Activated gamma-delta T cell treated with Interleukin-2 at 50 U/mL for 16 hours (primary cell): Measurements from ENCODE around the gene KRT84.
"Not testable (repeated sequence)": the region's sequence is repeated elsewhere in the genome, so short reads cannot be mapped to it uniquely, and the experiment has no call there.

Source experiments
- DNase-seq: peaks from one replicate; pipeline ENCODE4 v3.0.0-alpha.2; 2020

The KRT84 gene

DNA sequence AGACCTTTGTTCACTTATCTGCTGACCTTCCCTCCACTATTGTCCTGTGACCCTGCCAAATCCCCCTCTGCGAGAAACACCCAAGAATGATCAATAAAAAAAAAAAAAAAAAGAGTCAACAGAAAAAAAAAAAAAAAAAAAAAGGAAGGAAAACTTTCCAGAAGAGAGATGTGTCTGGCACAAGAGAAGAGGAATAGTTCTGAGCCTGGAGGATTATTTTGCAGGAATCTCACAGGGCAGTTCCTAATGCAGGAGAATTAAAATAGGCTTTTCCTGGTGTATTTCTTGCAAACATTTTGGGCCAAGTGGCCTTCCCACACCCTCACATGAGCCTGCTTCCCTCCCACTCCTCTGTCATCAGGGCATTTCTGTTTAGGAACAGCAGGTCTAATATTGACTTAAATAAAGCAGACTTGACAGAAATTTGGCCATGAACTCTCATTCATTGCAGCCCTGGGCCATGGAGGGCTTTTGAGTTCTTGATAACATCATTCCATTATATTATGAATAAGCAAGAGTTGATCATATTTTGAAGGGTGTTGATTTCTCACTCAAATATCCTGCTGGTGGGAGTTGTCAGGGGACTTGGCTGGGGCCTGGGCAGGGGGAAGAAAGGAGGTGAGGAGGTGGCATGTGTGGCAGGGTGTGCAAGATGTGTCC is 25.3 kb upstream of the KRT84 start:
- DNase-seq: not testable (repeated sequence)

DNA sequence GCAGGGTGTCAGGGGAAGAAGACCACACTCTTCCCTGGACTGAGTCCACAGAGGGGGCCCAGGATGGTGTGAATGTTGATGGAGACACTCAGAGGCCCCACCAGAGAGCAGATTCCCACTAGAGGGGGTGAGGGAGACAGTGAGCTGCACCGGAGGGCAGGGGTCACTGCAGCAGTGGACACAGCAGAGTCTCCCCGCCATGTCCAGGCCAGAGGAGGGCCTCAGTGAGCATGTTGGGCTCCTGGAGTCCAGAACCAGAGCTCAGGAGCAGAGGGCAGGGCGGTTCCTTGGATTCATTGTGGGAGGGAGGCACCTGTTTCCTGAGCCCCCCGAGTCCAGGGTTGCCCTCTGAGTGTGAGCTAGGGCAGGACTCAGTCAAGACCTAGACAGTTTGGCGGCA is 22.5 kb upstream of the KRT84 start:
- no peak for DNase-seq

DNA sequence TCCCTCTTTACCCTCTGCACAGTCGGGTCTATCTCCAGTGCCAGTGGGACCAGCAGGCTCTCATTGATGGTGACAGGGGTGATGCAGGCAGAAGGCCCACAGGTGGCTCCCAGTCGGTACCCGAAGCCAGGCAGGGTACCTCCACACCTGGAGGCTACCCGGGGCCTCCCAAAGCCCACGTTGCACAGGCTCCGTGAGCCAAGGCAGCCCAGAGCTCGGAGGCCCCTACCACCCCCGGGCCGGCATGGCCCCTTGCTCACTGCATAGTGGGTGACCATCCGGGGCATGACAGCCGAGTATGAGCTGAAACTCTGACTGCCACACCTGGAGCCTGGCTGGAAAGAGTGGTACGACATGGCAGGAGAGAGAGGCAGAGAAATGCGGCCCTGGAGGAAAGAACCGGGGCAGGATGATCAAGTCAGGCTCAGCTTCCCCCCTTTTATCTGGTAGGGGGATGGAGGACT is 20.5 kb upstream of the KRT84 start, which contains the start of gene KRT82:
Gene KRT82 (minus strand): TSS at position 414 of the 464 bp plus-strand sequence. CDS start 58 bp downstream, at position 356.
- no peak for DNase-seq

DNA sequence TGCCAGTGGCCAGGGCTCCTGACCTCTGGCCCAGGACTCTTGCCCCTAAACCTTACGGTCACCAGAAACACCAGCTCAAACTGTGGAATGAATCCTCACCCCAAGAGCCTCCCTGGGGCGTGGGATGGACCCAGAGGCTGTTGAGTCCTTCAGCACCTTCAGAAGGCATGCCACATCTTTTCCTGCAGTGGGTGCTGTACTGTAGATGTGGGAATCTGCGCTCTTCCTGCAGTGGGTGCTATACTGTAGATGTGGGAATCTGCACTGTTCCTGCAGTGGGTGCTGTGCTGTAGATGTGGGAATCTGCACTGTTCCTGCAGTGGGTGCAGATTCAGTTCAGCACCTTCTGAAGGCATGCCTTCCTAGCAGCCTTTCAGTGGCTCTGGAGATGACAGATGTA is 19.5 kb upstream of the KRT84 start:
- DNase-seq: no peak

DNA sequence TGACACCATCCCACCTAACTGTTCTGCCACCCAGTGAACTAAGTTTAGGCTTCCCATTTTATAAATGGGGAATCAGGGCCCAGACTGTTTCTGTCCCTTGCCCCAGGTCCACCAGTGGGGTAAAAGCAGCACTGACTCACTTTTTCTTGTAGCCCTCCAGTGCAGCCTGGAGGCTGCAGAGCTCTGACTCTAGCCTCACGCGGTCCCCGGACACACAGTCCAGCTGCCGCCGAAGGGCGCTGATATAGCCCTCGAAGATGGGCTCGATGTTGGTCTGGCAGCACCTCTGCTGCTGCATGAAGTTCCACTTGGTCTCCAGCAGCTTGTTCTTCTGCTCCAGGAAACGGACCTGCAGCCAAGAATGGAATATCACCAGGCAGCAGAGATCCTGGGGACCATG is 18.1 kb upstream of the KRT84 start:
- DNase-seq: no peak

DNA sequence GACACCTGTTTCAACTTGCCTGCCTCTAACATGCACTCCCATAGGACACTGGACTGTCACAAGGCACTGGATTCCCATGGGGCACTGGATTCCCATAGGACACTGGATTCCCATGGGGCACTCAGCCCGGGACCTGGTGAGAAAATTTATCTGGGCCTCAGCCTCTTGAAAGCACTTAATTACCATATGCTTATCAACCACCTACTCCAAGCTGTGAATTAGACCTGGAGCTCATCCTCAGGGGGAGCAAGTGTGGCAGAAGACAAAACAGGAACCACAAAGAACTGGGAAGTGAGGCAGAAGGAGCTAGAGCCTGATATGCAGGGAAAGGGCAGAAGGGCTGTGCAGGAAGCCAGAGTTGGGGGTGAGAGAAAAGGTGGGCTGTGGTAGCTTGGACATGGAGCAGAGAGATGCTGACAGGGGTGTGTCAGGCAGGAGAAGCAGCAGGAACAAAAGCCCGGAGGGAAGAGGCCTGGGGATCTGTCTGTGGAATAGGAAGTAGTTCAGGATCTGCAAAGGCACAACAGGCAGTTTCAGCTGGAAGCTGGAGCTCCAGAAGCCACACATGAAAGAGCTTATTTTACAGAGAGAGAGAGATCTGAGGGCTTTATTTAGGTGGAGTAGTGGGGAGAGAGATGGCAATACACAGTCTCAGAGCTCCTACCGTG is 17.6 kb upstream of the KRT84 start:
- DNase-seq: no peak

DNA sequence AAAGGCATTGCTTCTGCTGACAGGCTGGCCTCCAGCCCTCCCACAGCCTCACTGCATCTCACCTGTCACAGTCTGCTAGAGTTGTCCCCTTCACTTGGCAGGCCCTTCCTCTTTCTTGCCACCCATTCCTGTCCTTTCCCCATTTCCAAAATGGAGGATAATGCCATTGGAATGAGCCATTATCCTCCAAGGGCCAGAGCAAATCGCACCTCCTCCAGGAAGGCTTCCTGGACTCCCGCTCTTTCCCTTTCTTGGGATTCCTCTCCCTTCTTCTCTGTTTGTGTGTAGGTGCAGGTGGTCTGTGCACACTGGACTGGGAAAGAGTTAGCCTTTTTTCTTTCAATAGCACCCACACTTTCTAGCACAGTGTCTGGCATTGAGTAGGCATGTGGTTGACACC is 16.9 kb upstream of the KRT84 start:
- DNase-seq: no peak

DNA sequence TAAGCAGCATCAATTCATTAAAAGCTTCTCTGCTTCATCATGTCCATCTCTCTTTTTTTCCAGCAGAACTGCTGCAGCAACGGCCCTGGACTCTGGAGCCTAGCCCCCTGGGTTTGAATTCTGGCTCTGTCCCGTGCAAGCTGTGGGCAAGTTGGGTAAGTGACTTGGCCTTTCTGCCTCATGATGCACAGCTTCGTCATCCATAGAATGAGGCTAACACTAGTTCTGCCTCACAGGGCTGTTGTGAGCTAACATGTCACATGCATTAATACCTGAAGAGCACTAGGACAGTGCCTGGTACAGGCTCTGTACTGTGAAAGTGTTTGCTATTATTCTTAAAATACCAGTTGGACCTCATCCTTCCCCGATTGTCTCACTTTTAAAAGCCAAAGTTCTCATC is 16.5 kb upstream of the KRT84 start:
- DNase-seq: no peak

DNA sequence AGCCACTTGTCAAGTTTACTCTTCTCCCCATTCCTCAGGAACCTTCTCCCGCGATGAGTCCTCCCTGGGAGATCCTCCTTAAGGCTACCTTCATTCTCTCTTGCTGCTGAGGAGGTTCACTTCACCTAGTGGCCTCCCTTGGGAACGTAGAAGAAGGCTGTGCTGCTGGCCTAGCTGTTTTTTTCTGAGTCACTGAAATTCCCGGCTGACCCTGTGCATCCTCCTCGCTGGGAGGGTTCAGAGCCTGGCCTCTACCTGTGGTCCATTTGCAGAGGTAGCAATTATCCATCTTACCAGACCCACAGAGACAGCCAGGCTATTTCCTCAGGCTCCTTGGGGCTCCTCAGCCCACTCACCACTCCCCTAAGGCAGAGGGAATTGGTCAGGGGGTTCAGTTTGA is 16.1 kb upstream of the KRT84 start:
- no peak for DNase-seq

DNA sequence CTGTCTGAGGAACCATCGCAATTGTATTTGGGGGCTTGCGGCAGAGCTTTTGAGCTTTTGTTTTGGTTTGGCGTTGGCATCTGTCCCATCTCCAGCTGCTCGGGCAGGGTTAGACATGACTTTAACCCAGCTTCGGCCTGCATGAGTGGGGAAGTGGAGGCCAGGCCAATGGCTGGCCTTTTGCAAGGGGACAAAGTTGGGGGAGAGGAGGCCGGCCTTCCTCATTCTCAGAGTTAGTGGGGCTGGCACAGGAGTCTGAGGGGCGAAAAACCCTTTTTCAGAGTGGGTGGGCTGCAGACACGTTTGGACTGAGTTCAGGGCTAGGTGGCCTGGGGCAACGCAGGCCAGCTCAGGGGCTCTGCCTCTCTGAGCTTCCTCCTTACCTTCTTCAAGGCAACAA is 15.5 kb upstream of the KRT84 start:
- no peak for DNase-seq

DNA sequence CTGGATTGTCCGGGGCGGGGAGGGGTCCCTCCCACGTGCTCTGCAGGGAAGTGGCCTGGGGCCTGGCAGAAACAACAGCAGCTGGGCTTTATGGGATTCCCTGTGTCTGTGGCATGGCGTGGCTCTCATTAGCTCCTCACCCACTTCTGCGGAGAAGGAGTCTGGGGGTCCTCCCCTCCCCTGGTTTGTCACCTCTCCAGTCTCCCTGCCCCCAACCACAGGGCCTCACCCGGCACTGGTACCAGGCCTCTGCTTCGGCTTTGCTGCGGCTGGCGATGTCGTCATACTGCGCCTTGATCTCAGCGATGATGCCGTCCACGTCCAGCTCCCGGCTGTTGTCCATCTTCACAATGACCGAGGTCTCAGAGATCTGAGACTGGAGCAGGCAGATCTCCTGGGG is 14.3 kb upstream of the KRT84 start:
- DNase-seq: no peak

DNA sequence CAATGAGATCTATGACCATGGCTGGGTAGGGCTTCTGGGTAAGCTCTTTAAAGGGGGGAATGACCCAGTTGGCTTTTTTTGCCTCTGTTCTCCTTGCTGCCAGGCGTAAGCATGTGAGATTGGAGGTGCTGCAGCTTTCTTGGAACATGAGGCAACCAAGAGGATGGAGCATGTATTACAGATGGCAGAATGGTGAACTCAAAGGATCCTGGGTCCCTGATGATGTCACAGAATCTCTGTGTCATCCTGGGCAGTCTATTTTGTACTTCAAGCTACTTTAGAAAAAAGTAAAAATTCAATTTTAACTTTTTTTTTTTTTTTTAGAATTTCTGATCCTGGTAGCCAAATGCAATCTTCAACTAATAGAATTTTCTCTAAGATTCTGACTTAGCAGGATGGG is 12.7 kb upstream of the KRT84 start:
- DNase-seq: no peak

DNA sequence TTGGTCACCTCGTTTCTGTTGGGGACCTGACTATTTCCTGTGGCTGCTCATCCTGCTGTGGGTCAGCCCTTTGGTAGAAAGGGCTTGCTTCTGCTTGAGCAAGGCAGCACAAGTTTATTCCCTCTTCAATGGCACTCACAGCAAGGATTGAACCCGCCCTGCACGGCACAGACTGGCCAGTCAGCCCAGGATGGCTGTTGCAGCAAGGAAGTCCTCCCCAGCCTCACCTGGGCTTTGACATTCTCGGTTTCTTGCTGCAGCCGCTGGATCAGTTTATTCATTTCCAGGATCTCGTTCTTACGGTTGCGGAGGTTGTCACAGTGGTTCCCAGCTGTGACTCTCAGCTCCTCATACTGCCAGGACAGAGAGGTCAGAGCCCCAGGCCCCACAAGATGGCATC is 11.2 kb upstream of the KRT84 start:
- DNase-seq: no peak

DNA sequence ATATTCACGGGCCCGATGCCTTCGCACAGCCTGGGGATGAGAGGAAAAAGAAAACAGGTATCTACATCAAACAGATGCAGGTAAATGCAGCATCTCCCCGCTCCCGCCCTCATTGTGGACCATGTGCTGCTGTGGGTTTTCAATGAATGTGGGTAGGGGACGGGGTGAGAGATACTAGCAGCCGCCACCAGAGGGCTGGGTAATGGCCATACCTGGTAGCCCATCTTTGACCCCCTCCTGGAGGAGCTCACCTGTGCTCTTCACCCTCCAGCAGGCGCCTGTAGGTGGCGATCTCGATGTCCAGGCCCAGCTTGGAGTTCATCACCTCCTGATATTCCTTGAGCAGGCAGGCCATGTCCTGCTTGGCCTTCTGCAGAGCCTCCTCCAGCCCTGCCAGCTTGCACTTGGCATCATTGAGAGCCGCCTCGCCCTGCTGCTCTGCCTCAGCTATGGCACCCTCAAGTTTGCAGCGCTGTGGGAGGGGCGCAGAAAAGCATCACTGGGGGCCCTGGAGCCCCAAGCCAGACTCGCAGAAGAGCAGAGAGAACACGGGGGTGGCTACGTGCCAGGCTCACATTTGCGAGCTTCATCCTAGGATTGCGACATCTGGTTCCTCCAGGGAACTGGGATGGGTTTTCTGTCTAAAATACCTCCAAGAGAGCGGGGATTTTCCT is 10.4 kb upstream of the KRT84 start:
- no peak for DNase-seq

DNA sequence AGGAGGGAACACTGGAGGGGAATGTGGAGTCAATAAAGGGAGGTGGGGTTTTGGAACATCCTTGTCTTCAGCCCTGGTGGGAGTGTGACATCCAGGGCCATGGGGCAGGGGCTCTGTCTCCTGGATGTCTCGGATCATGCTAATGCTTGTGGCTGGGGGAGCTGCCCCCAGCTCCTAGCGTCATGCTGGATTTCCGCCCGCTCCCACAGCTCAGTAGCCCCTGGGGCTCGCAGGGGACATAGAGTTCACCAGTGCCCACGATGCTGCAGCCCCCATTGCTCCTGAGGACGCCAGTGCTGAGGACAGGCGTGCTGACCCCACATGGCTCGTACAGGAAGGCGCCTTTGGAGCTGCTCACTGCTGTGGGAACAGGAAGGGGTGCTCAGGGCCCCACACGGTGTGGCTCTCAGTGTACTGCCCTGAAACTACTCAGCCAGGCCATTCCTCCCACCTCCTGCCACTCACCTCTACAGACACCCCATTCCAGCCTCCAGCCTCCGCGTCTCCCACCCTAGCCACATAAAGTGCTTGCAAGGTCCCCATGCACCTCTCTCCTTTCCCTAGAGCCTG is 9.5 kb upstream of the KRT84 start:
- no peak for DNase-seq

DNA sequence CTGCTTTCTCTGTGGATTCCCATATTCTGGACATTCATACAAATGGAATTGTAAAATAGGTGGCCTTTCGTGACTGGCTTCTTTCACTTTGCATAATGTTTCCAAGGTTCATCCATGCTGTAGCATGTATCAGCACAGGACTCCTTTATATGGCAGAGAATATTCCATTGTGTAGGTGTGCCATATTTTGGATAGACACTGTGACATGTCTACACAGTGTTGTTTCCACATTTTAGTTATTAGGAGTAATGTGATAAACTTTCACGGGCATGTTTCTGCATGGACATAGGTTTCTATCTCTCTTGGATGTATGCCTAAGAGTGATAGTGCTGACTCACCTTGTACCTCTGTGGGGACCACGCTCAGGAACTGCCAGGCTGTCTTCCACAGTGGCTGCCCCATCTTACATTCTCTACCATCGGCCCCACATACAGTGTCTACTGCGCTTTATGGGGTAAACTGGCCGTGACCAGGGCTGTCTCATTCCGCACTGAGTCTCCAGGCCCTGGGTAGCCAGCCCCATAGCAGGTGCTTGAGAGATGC is 7.1 kb upstream of the KRT84 start:
- DNase-seq: no peak

DNA sequence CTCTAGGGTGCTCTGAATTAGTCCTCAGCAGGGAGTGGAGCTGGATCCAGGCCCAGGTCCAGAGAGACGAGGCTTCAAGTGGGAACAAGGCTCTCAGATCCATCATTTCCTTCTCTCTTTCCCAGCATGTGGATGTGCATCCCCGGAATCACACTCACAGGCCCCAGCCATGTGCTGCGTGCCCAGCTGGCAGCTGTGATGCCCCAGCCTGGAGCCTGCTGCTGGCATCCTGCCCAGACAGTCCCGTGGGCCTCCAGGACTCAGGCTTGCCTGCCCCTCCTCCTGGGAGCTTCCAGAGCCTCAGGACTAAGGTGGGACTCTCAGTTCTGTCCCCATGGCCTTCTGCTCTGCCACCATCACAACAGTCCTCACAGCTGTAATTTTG is 6.2 kb upstream of the KRT84 start:
- DNase-seq: no peak

DNA sequence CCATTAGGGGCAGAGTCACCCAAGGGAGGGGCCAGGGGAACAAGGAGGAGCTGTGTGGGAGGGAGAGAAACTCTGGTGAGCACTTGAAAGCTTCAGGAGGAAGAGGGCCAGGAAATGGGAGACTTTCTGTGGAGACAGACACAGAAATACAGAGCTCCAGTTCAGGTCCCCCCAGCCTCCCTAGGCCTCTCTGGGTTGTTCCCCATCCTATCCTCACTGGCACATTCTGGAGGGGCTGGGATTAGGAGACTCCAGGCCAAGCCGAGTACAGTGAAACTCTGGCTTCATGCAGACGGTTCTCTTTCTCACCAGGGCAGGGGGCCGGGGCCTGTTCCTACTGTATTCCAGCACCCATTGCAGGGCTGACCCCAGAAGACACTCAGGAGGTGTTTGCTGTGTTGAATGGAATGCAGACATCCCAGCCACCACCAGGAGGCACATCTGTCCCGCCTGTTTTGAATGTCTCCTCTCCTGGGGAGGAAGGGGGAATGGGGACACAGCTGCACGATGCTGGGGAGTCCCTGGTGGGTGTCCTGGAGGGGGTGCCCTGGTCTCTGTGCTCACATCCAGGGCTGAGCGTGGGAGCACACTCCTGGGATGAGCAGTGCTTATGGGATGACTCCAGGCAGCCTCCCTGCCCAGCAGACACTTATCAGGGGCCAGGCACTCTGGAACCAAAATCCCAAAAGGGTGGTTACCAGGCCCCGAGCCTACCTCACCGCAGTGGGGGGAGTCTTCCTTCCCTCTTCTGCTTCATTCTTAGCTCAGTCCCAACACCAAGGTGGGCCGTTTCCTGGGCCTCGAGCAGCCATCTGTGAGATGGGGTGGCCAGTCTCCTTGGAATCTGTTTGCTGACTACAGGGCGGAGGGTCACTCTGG is 5.5 kb upstream of the KRT84 start:
- no peak for DNase-seq

DNA sequence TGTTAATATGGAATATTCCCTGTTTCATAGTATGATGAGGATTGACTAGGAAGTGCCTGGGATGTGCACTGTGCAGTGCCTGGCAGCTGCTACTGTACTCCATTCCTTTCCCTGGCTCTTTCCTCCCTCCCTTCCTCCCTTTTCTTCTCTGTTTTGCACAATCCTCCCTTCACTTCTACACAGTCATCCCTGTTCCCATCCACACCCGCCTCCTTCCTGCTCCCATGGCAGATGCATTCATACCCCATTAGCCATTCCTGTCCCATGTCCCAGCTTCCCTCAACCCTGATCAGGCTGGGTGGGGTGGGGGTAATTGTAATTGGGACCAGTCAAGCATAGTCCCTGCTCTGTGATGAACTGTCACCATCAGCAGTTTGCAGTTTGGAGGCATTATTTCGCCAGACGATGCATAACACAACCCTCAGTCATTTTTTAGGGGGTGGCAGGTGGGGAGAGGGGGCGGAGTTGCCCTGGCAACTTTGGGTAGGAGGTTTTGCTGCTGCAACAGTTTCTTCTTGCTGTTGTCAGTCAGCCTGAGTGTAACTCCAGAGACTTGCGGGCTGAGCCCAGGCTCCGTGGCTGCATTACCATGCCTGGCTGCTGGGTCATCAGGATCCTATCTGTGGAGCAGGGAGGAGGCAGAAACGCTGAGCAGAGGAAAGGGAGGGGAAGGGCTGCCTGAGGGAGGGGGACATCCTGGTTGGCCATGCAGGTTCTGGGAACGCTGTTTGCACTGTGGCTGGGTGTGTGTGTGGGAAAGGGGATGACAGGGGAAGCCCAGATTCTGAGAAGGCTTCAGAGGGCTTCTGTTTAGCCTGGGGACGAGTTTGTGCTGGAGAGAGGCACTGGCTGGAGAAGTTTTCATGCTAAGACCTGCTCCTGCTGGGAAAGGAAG is 4.1 kb upstream of the KRT84 start:
- no peak for DNase-seq

DNA sequence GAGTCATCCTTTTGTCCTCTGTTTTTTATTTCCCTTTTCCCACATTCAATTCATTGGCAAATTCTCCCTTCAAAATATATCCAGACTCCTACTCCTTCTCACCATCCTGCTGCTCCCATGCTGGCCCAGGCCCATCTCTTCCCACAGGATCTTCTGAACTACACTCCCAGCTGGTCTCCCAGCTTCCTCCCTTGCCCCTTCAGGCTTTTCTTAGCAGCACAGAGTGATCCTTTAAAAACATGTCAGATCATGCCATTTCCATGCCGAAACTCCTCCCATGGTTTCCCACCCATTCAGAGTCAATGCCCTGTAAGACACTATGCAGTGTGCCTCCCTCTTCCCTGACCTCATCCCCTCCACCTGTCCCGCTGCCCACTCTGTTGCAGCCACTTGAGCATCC is 2.4 kb upstream of the KRT84 start:
- DNase-seq: no peak

DNA sequence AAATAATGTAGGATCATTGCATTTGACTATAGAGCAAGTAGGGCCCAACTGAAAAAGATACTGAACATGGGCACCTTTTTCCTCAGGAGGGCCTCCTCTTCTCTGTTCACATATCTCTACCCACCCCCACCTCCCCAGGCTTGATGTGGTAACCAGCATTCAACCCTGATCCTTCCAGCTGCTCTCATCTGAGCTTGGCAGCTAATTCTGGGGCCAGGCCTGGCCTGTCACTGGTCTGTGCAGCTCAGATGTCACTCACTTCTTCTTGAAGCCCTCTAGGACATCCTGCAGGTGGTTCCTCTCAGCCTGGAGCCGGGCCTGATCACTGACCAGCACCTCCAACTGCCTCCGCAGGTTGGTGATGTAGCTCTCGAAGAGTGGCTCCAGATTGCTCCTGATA is 2.1 kb downstream of the KRT84 start:
- DNase-seq: no peak

DNA sequence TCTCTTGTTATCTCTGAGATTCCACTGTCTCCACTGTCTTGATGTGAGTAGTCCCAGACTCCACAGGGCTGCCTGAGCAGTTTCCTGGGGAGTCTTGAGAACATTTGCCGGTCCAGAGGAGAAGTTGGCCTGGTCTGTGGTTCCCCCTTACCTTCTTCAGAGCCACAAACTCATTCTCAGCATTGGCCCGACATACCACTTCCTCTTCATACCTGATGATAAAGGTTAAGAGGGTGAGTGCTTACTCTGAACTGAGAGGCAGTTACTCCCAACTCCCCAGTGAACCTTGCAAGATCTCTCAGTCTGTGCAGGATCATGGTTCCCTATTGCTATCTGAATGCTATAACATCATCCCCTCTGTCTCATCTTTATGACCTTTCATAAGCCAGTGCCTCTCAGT is 2.6 kb downstream of the KRT84 start:
- no peak for DNase-seq
